Small intestine (tissue), 7 donors: ENCODE data around the gene NKAIN2. TPM values are rescaled to one million over a fixed set of nuclear protein-coding genes. Genes with fewer than 3 reads are reported as not detected.
"Not testable (repeated sequence)": the region's sequence is repeated elsewhere in the genome, so short reads cannot be mapped to it uniquely, and the experiment has no call there.

Source experiments
- DNase-seq, 2 donors: peaks; one replicate each; pipeline versions ENCODE4 v3.0.0 to v3.0.0-alpha.2; 2013
- FAIRE-seq: peaks from 2 replicates; lab custom pipeline; 2012; peaks lifted over from hg19 to GRCh38; lab: Jason Lieb, UNC
- H3K27ac ChIP-seq, 3 donors: one replicate each; pipeline ENCODE4 v1.5.1; 2013; ENCODE audit warnings: low read length in 2 of 3, mild to moderate bottlenecking in 2 of 3, control low read depth in 1 of 3, inconsistent platforms in 1 of 3, low read depth in 1 of 3, moderate library complexity in 1 of 3
- H3K27me3 ChIP-seq, 3 donors: one replicate each; pipeline ENCODE4 v1.6.1; 2013; ENCODE audit warnings: low read length in 3 of 3, inconsistent platforms in 1 of 3; ENCODE audit not compliant: control insufficient read depth in 3 of 3, insufficient read depth in 3 of 3
- H3K36me3 ChIP-seq, 3 donors: one replicate each; pipeline ENCODE4 v1.6.1; 2013; ENCODE audit warnings: low read length in 3 of 3, inconsistent platforms in 1 of 3, low read depth in 1 of 3, mild to moderate bottlenecking in 1 of 3, moderate library complexity in 1 of 3; ENCODE audit not compliant: control insufficient read depth in 3 of 3, insufficient read depth in 2 of 3
- H3K4me1 ChIP-seq, 3 donors: one replicate each; pipeline ENCODE4 v1.6.1; 2013; ENCODE audit warnings: low read length in 2 of 3, inconsistent platforms in 1 of 3, low read depth in 1 of 3, mild to moderate bottlenecking in 1 of 3, moderate library complexity in 1 of 3; ENCODE audit not compliant: control insufficient read depth in 3 of 3, insufficient read depth in 2 of 3
- H3K4me3 ChIP-seq, 3 donors: one replicate each; pipeline ENCODE4 v1.5.1; 2013; ENCODE audit warnings: low read length in 3 of 3, control low read depth in 1 of 3, inconsistent platforms in 1 of 3, low read depth in 1 of 3, mild to moderate bottlenecking in 1 of 3, moderate library complexity in 1 of 3
- H3K9me3 ChIP-seq, 2 donors: one replicate each; pipeline ENCODE4 v1.6.1; 2013; ENCODE audit warnings: low read depth in 1 of 2, low read length in 1 of 2; ENCODE audit not compliant: control insufficient read depth in 2 of 2, insufficient read depth in 1 of 2
- WGBS, 3 donors: extraction: QIAGEN DNeasy Blood & Tissue Kit; methylation state at CpG; one replicate each; pipeline ENCODE4 v1.1.7; 2013; 5-methylcytosine and 5-hydroxymethylcytosine counted together
- polyA plus RNA-seq, 4 donors: library from polyadenylated mRNA; stranded (reverse) in 3 of 4; unstranded in 1 of 4; fragments of 200-250 nt in 3 of 4; fragments of 120-200 nt in 1 of 4; gene quantifications; one replicate each; pipeline versions ENCODE4 v1.2.1 to v1.2.3, GENCODE V29; 2013
- donor health status: healthy with polysubstance abuse.
- donor health status: control.
- donor health status: control.
- donor health status: Bipolar disorder and iron deficiency.
- donor health status: healthy.

NKAIN2 gene
- polyA plus RNA-seq, 4 donors = 0.16 to 1.4 (median 0.19) TPM; not detected in 1

DNA sequence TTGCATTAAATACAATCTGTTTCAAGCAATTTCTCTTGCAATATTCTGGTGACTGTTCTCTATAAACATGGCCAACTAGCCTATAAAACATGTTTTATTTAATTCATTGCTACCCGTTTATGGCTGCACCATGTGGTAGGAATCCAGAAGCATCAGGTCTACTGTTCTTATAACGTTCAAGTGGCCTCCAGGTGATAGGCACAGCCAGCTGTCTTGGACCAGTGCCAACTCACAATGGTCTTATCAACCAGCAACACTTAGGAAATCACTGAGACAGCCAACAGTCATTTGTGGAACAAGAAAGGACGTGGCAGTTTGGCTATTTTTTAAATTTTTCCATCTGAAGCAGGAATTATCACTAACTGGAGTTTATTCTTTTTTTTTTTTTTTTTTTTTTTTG is 193.6 kb downstream of the NKAIN2 start:
- no peaks in the 10 kb centered on the region for H3K36me3 ChIP-seq
- DNase-seq (no peak), FAIRE-seq (no peak)
- no peak overlapping the region for H3K27ac ChIP-seq
- 5 to 33% (median 18%) methylated on average over 3 of the region's 3 CpGs for WGBS, 3 donors
- no peak overlapping the region for H3K4me3 ChIP-seq
- no peaks in the 10 kb centered on the region for H3K9me3 ChIP-seq
- H3K27me3 ChIP-seq = no peaks in the 10 kb centered on the region
- no peaks in the 10 kb centered on the region for H3K4me1 ChIP-seq

- WGBS, 3 donors = 66 to 78% (median 71%) methylated on average over 4 of the region's 4 CpGs
- Histone ChIP-seq H3K9me3 (no peaks in the 10 kb centered on the region), H3K36me3 (no peaks in the 10 kb centered on the region), H3K4me1 (no peaks in the 10 kb centered on the region), H3K27ac (no peak overlapping the region), H3K4me3 (no peak overlapping the region), H3K27me3 (no peaks in the 10 kb centered on the region)
- FAIRE-seq (no peak), DNase-seq (no peak)
These were observed 198.9 kb downstream of the NKAIN2 start for GRCh38 chr6:124002377-124003081.

- DNase-seq = no peak
- Histone ChIP-seq H3K27me3 (no peaks in the 10 kb centered on the region), H3K4me1 (no peaks in the 10 kb centered on the region), H3K4me3 (no peak overlapping the region), H3K36me3 (no peaks in the 10 kb centered on the region), H3K27ac (no peak overlapping the region), H3K9me3 (no peaks in the 10 kb centered on the region)
- no peak for FAIRE-seq
These were observed 203.6 kb downstream of the NKAIN2 start for GRCh38 chr6:124007266-124007665.

DNA sequence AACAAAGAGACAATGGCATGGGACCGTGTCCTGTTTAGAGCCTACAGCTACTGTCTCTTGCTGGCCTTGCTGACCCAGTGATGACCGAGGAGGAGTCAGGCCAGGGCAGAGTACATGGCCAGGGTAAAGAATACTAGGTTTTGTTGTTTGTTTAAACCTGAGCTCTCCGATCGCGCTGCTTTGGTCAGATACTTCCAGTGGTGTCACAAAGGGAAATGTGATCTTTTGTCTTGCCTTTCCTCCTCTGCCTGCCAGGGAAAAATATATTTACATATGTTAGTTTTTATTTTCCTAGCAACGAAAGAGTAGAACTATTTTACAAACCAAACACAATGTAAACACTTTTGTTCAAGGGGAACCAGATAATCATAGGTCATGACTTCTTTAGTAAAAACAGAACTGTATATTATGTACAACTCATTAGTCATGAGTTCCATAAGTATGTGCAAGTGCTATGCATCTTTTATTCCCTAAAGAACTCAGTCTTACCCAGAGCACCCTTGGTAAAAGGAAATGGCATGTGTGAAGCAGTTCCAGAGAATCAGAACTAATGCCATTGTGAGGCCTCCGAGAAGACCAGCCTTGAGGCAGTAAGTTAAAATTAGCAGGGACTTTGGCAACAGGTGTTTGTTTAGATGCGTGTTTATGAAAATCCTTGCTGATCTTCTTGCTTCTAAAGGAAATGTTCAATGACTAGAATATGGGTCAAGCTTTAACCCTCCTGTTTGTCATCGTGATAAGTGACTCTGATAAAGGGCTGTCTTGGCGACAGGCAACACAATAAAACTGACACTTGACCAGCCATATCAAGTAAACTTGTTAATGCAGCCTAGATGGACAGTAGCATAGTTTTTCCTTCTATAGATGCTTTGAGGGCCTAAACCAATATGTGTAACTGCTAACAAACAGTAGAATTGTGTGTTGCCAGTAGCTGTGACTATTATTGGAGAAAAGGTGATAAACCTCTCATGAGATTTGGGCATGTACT is 204.6 kb downstream of the NKAIN2 start:
- H3K36me3 ChIP-seq = no peaks in the 10 kb centered on the region
- no peaks in the 10 kb centered on the region for H3K9me3 ChIP-seq
- WGBS, 3 donors = 25 to 35% (median 27%) methylated on average over 10 of the region's 10 CpGs
- no peaks in the 10 kb centered on the region for H3K27me3 ChIP-seq
- no peak overlapping the region for H3K4me3 ChIP-seq
- DNase-seq (no peak), FAIRE-seq (no peak)
- no peaks in the 10 kb centered on the region for H3K4me1 ChIP-seq
- H3K27ac ChIP-seq = no peak overlapping the region

- Histone ChIP-seq H3K36me3 (no peaks in the 10 kb centered on the region), H3K9me3 (no peaks in the 10 kb centered on the region), H3K4me3 (no peak overlapping the region), H3K27ac (no peak overlapping the region), H3K4me1 (no peaks in the 10 kb centered on the region), H3K27me3 (no peaks in the 10 kb centered on the region)
- DNase-seq (no peak), FAIRE-seq (no peak)
- WGBS, 3 donors = 75 to 81% (median 78%) methylated on average over 6 of the region's 6 CpGs
These were observed 205.5 kb downstream of the NKAIN2 start for GRCh38 chr6:124008988-124009765.

DNA sequence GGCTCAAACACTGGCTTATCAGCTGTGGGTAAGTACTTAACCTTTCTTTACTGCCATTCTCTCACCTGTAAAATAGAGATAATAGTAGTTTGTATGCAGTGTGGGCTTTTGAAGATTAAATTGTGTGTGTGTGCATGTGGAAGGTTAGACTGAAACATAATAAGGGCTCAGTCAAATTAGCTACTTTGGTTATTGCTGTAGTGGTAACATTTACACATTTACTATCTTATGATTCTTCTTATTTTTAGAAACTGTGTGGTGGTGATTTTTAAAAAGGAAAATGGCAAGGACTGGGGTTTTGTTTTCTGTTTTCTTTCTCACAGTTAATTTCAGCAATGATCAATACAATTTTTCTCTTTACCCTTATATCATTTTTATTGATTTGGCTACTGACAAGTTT is 206.9 kb downstream of the NKAIN2 start:
- H3K4me1 ChIP-seq = no peaks in the 10 kb centered on the region
- no peak overlapping the region for H3K27ac ChIP-seq
- no peak overlapping the region for H3K4me3 ChIP-seq
- FAIRE-seq = no peak
- H3K36me3 ChIP-seq = no peaks in the 10 kb centered on the region
- H3K27me3 ChIP-seq = no peaks in the 10 kb centered on the region
- DNase-seq = no peak
- H3K9me3 ChIP-seq = no peaks in the 10 kb centered on the region

DNA sequence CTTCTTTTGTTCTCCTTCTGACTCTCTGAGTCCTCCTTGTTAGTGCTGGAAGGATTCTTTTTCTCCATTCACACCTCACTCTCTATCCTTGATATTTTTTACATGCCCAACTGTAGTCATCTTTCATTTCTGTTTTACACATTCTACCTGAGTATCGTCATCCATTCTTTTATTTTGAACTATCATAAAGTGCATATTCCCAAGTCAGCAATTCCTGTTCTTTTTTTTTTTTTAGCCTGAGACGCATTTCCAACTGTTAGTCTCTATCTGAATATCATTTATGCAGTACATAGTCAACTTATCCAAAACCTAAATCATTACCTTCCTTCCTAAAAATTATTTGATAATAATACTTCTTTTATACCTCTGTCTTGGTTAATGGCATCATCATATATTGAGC is 207.5 kb downstream of the NKAIN2 start:
- no peak for FAIRE-seq
- 86 to 93% (median 88%) methylated on average over 2 of the region's 2 CpGs for WGBS, 3 donors
- DNase-seq = no peak
- Histone ChIP-seq H3K36me3 (no peaks in the 10 kb centered on the region), H3K9me3 (no peaks in the 10 kb centered on the region), H3K4me3 (no peak overlapping the region), H3K27ac (no peak overlapping the region), H3K4me1 (no peaks in the 10 kb centered on the region), H3K27me3 (no peaks in the 10 kb centered on the region)

GRCh38 chr6:124022051-124022450 is 218.4 kb downstream of the NKAIN2 start:
- DNase-seq, H3K36me3 ChIP-seq, FAIRE-seq, H3K4me1 ChIP-seq, H3K27me3 ChIP-seq, H3K27ac ChIP-seq, H3K4me3 ChIP-seq, H3K9me3 ChIP-seq: not testable (repeated sequence)
- WGBS, 3 donors = 100% methylated on average over 1 of the region's 1 CpG
